Liver (tissue), 9 donors: ENCODE results near the gene LMX1B. TPM values are rescaled to one million over a fixed set of nuclear protein-coding genes. Genes with fewer than 3 reads are reported as not detected.

Experiments used
- DNase-seq: peaks from one replicate; pipeline ENCODE4 v3.0.0-alpha.2; 2017; ENCODE audit warnings: low spot score
- H3K27ac ChIP-seq, 2 donors: one replicate each; pipeline ENCODE4 v1.7.0; 2013; ENCODE audit warnings: inconsistent platforms in 2 of 2, low read length in 2 of 2, control low read depth in 1 of 2, low read depth in 1 of 2, mild to moderate bottlenecking in 1 of 2
- H3K27me3 ChIP-seq, 4 donors: one replicate each; pipeline versions ENCODE4 v1.6.1 to v1.7.0; 2013; ENCODE audit warnings: low read length in 3 of 4, inconsistent platforms in 1 of 4, mild to moderate bottlenecking in 1 of 4, moderate library complexity in 1 of 4; ENCODE audit not compliant: control insufficient read depth in 4 of 4, insufficient read depth in 4 of 4
- H3K36me3 ChIP-seq, 4 donors: one replicate each; pipeline versions ENCODE4 v1.6.1 to v1.7.0; 2013; ENCODE audit warnings: low read length in 3 of 4, mild to moderate bottlenecking in 3 of 4, low read depth in 1 of 4, moderate library complexity in 1 of 4; ENCODE audit not compliant: control insufficient read depth in 4 of 4, insufficient read depth in 3 of 4
- H3K4me1 ChIP-seq, 4 donors: one replicate each; pipeline versions ENCODE4 v1.6.1 to v1.7.0; 2013; ENCODE audit warnings: low read length in 3 of 4, mild to moderate bottlenecking in 3 of 4, moderate library complexity in 1 of 4; ENCODE audit not compliant: control insufficient read depth in 4 of 4, insufficient read depth in 4 of 4
- H3K4me3 ChIP-seq, 3 donors: one replicate each; pipeline versions ENCODE4 v1.6.1 to v1.7.0; 2013; ENCODE audit warnings: low read length in 3 of 3, control low read depth in 1 of 3, low read depth in 1 of 3, mild to moderate bottlenecking in 1 of 3
- H3K9ac ChIP-seq, 2 donors: one replicate each; pipeline ENCODE4 v1.7.0; 2013; ENCODE audit warnings: low read length in 2 of 2, mild to moderate bottlenecking in 2 of 2, moderate library complexity in 2 of 2, control low read depth in 1 of 2, low read depth in 1 of 2
- H3K9me3 ChIP-seq, 4 donors: one replicate each; pipeline versions ENCODE4 v1.6.1 to v1.7.0; 2013; ENCODE audit warnings: low read length in 3 of 4; ENCODE audit not compliant: control insufficient read depth in 4 of 4
- CTCF ChIP-seq: fragments of 150-350 bp; IDR thresholded peaks from 2 replicates; pipeline ENCODE4 v1.5.1; 2017; ENCODE audit warnings: improper control_type of control experiment, low read depth, low read length; ENCODE audit not compliant: missing input control
- EGR1 ChIP-seq, 2 donors: IDR thresholded peaks; 2 replicates each; pipeline ENCODE4 v1.6.1; 2016 to 2018; ENCODE audit warnings: antibody characterized with exemption in 2 of 2, low read depth in 2 of 2
- GABPA ChIP-seq, 2 donors: IDR thresholded peaks in 1 of 2; conservative IDR thresholded peaks in 1 of 2; 2 replicates each; pipeline ENCODE4 v1.6.1; 2016; ENCODE audit warnings: antibody characterized with exemption in 2 of 2, mild to moderate bottlenecking in 1 of 2, moderate library complexity in 1 of 2
- HNF4A ChIP-seq, 2 donors: conservative IDR thresholded peaks; 2 replicates each; pipeline ENCODE4 v1.6.1; 2016; ENCODE audit warnings: antibody characterized with exemption in 2 of 2, mild to moderate bottlenecking in 2 of 2
- HNF4G ChIP-seq: IDR thresholded peaks from 2 replicates; pipeline ENCODE4 v1.6.1; 2016; ENCODE audit warnings: antibody characterized with exemption
- JUND ChIP-seq, 2 donors: IDR thresholded peaks; 2 replicates each; pipeline ENCODE4 v1.6.1; 2016; ENCODE audit warnings: antibody characterized with exemption in 2 of 2
- MAX ChIP-seq: IDR thresholded peaks from 2 replicates; pipeline ENCODE4 v1.6.1; 2016; ENCODE audit warnings: antibody characterized with exemption
- NR2F2 ChIP-seq: IDR thresholded peaks from 2 replicates; pipeline ENCODE4 v1.6.1; 2016; ENCODE audit warnings: antibody characterized with exemption
- RAD21 ChIP-seq, 2 donors: IDR thresholded peaks; 2 replicates each; pipeline ENCODE4 v1.6.1; 2016; ENCODE audit warnings: antibody characterized with exemption in 2 of 2, mild to moderate bottlenecking in 2 of 2
- REST ChIP-seq: IDR thresholded peaks from 2 replicates; pipeline ENCODE4 v1.6.1; 2016; ENCODE audit warnings: antibody characterized with exemption, mild to moderate bottlenecking
- RXRA ChIP-seq, 2 donors: IDR thresholded peaks; 2 replicates each; pipeline ENCODE4 v1.6.1; 2017 to 2018; ENCODE audit warnings: antibody characterized with exemption in 2 of 2, mild to moderate bottlenecking in 1 of 2
- TAF1 ChIP-seq: conservative IDR thresholded peaks from 2 replicates; pipeline ENCODE4 v1.6.1; 2016; ENCODE audit warnings: antibody characterized with exemption, mild to moderate bottlenecking
- YY1 ChIP-seq: IDR thresholded peaks from 2 replicates; pipeline ENCODE4 v1.6.1; 2016; ENCODE audit warnings: antibody characterized with exemption, mild to moderate bottlenecking
- ZBTB33 ChIP-seq: IDR thresholded peaks from 2 replicates; pipeline ENCODE4 v1.6.1; 2016; ENCODE audit warnings: antibody characterized with exemption
- WGBS: extraction: QIAGEN DNeasy Blood & Tissue Kit; methylation state at CpG from one replicate; pipeline ENCODE4 v1.1.7; 2013; 5-methylcytosine and 5-hydroxymethylcytosine counted together
- polyA plus RNA-seq, 2 donors: library from polyadenylated mRNA; stranded (reverse) in 1 of 2; unstranded in 1 of 2; fragments of 200-250 nt in 1 of 2; fragments of >200 nt in 1 of 2; fragmentation: Nextera tagmentation in 1 of 2; extraction: Ambion mirVana in 1 of 2; gene quantifications; one replicate each; pipeline versions ENCODE4 v1.2.1 to v1.2.3, GENCODE V29; 2013 to 2015
- total RNA-seq, 2 donors: library from RNA; depleted of rRNA; stranded (reverse); fragments of >200 nt; gene quantifications; one replicate each; pipeline ENCODE4 v1.2.3, GENCODE V29; 2014
- TF ChIP-seq, protein P1 (sequence below): IDR thresholded peaks from 2 replicates; pipeline ENCODE4 v1.6.1; 2016; ENCODE audit warnings: antibody characterized with exemption
- donor health status: healthy.
- donor health status: healthy.
- donor health status: healthy.
- donor health status: healthy.
- donor health status: healthy.

Gene LMX1B
- total and polyA plus RNA-seq, 4 donors, result not detected

DNA sequence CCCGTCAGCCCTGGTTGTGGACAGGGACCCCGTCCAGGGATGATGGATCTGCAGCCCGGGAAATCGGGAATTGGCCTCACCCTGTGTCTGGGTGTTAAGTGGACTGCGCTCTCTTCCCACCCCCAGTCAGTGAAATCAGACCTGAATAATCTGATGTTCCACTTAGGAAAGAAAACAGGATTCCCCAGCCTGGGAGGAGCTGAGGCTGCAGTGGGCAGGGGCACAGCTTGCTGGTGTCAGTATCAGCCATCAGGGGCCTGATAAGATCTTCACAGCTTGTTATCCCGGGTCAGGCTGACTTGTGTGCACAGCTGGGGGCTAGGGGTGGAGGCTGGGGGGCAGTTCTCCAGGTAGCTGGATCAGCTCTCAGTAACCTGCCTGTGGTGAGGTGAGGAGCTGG, 29.1 kb downstream of the LMX1B start:
- H3K4me1 ChIP-seq, result no peaks in the 10 kb centered on the region
- no peaks in the 10 kb centered on the region for H3K9me3 ChIP-seq
- no peaks in the 10 kb centered on the region for H3K36me3 ChIP-seq
- TF ChIP-seq EGR1 (IDR thresholded peaks at IDR 0.05; ENCODE audit: low read depth in 2 of 2), result no peak
- TF ChIP-seq RXRA (IDR thresholded peaks at IDR 0.05), result no peak
- TF ChIP-seq RAD21 (IDR thresholded peaks at IDR 0.05), result no peak
- TF ChIP-seq REST, result no peak
- TF ChIP-seq GABPA (IDR thresholded peaks at IDR 0.05 in 1 of 2, conservative IDR thresholded peaks at IDR 0.05 in 1 of 2), result no peak
- no peak for TF ChIP-seq ZBTB33
- TF ChIP-seq, protein P1, sequence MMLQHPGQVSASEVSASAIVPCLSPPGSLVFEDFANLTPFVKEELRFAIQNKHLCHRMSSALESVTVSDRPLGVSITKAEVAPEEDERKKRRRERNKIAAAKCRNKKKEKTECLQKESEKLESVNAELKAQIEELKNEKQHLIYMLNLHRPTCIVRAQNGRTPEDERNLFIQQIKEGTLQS, result no peak
- TF ChIP-seq JUND (IDR thresholded peaks at IDR 0.05), result no peak
- TF ChIP-seq TAF1, result no peak
- no peak for TF ChIP-seq MAX
- no peak for TF ChIP-seq YY1
- H3K27ac ChIP-seq, result no peak overlapping the region
- no peak for DNase-seq
- no peak overlapping the region for H3K9ac ChIP-seq
- peaks cover 0 to 7% (median 5%) of the 10 kb centered on the region in 4 donors for H3K27me3 ChIP-seq
- no peak overlapping the region for H3K4me3 ChIP-seq
- 20% methylated on average over 6 of the region's 6 CpGs for WGBS

DNA sequence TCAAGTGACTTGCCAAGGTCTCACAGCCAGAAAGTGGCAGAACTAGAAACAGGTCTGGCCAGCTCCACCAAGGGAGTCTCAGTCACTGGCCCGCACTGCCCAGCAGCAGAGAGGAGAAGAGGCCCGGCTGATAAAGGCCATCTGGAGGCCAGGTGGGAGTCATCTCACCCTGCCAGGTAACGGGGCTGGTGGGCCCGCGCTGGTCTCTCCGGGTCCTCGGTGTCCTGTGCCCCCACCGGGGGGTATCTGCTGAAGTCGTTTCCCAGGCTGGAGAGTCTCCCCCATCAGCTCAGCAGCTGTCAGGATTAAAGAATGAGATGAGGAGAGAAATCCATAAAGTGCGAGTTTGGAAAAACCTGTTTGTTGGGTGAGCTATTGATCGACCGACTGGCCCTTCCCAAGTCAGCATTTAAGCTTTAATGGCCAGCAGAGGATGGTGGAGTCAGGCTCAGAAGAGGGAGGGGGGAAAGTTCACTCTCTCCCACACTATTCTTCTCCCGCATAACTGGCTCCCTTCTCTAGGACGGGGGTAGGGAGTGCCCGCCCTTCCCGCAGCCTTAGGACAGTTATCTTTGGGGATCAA, 30.3 kb downstream of the LMX1B start:
- H3K27ac ChIP-seq, result no peak overlapping the region
- H3K27me3 ChIP-seq, result peaks cover 0 to 7% (median 5%) of the 10 kb centered on the region in 4 donors
- TF ChIP-seq HNF4G (no peak), EGR1 (IDR thresholded peaks at IDR 0.05; ENCODE audit: low read depth in 2 of 2) (no peak), HNF4A (conservative IDR thresholded peaks at IDR 0.05) (no peak), GABPA (IDR thresholded peaks at IDR 0.05 in 1 of 2, conservative IDR thresholded peaks at IDR 0.05 in 1 of 2) (no peak), NR2F2 (no peak), REST (no peak), CTCF (no peak), RAD21 (IDR thresholded peaks at IDR 0.05) (no peak)
- 19% methylated on average over 16 of the region's 16 CpGs for WGBS
- H3K4me3 ChIP-seq, result no peak overlapping the region
- no peak for DNase-seq
- no peak overlapping the region for H3K9ac ChIP-seq
- no peaks in the 10 kb centered on the region for H3K4me1 ChIP-seq
- no peaks in the 10 kb centered on the region for H3K36me3 ChIP-seq
- H3K9me3 ChIP-seq, result no peaks in the 10 kb centered on the region
